Ishikawa (cell line): ENCODE measurements around the gene ELANE.

Source experiments
- CEBPB ChIP-seq: IDR thresholded peaks from 2 replicates; pipeline ENCODE4 v1.6.1; 2012
- CREB1 ChIP-seq: IDR thresholded peaks from 2 replicates; pipeline ENCODE4 v1.6.1; 2012; ENCODE audit warnings: low read depth
- EP300 ChIP-seq: IDR thresholded peaks from 2 replicates; pipeline ENCODE4 v1.6.1; 2012; ENCODE audit warnings: borderline replicate concordance
- FOXM1 ChIP-seq: IDR thresholded peaks from 2 replicates; pipeline ENCODE4 v1.6.1; 2012; ENCODE audit warnings: low read depth, borderline replicate concordance
- RAD21 ChIP-seq: IDR thresholded peaks from 2 replicates; pipeline ENCODE4 v1.6.1; 2012; ENCODE audit warnings: low read depth
- USF1 ChIP-seq: IDR thresholded peaks from 2 replicates; pipeline ENCODE4 v1.6.1; 2012
- YY1 ChIP-seq: IDR thresholded peaks from 2 replicates; pipeline ENCODE4 v1.6.1; 2012; ENCODE audit warnings: low read depth
- TF ChIP-seq, protein P1 (sequence below): IDR thresholded peaks from 2 replicates; pipeline ENCODE4 v1.6.1; 2012; ENCODE audit warnings: low read depth, mild to moderate bottlenecking
- TF ChIP-seq, protein P2 (sequence below): IDR thresholded peaks from 2 replicates; pipeline ENCODE4 v1.6.1; 2012

GRCh38 chr19:882871-883497, 30.9 kb downstream of the ELANE start:
- TF ChIP-seq YY1 (no peak), CEBPB (no peak), FOXM1 (no peak), RAD21 (no peak), EP300 (no peak), USF1 (no peak), CREB1 (no peak)
- TF ChIP-seq, protein P1, sequence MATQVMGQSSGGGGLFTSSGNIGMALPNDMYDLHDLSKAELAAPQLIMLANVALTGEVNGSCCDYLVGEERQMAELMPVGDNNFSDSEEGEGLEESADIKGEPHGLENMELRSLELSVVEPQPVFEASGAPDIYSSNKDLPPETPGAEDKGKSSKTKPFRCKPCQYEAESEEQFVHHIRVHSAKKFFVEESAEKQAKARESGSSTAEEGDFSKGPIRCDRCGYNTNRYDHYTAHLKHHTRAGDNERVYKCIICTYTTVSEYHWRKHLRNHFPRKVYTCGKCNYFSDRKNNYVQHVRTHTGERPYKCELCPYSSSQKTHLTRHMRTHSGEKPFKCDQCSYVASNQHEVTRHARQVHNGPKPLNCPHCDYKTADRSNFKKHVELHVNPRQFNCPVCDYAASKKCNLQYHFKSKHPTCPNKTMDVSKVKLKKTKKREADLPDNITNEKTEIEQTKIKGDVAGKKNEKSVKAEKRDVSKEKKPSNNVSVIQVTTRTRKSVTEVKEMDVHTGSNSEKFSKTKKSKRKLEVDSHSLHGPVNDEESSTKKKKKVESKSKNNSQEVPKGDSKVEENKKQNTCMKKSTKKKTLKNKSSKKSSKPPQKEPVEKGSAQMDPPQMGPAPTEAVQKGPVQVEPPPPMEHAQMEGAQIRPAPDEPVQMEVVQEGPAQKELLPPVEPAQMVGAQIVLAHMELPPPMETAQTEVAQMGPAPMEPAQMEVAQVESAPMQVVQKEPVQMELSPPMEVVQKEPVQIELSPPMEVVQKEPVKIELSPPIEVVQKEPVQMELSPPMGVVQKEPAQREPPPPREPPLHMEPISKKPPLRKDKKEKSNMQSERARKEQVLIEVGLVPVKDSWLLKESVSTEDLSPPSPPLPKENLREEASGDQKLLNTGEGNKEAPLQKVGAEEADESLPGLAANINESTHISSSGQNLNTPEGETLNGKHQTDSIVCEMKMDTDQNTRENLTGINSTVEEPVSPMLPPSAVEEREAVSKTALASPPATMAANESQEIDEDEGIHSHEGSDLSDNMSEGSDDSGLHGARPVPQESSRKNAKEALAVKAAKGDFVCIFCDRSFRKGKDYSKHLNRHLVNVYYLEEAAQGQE = no peak
- TF ChIP-seq, protein P2, sequence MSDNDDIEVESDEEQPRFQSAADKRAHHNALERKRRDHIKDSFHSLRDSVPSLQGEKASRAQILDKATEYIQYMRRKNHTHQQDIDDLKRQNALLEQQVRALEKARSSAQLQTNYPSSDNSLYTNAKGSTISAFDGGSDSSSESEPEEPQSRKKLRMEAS = no peak
